Activated CD8-positive, alpha-beta T cell treated with anti-CD3 and anti-CD28 coated beads for 36 hours (primary cell): ENCODE results near the gene AURKAIP1. TPM values are rescaled to one million over a fixed set of nuclear protein-coding genes. Genes with fewer than 3 reads are reported as not detected.

Experiments used
- ATAC-seq: fragments of 200-7000 bp; cut with Tn5 transposase; one replicate; pipeline ENCODE4 v1.10.0; 2021; ENCODE audit warnings: mild to moderate bottlenecking, moderate library complexity
- CTCF ChIA-PET: fragments of 350-600 bp; sonication (Branson Sonifier 250); formaldehyde crosslinking; loops from one replicate; lab custom pipeline; 2021; ENCODE audit warnings: antibody characterized with exemption; lab: Charles Lee
- POLR2A ChIA-PET: fragments of 350-600 bp; sonication (Branson Sonifier 250); formaldehyde crosslinking; loops from one replicate; lab custom pipeline; 2021; ENCODE audit warnings: antibody characterized with exemption; lab: Charles Lee
- DNase-seq: peaks from one replicate; pipeline ENCODE4 v3.0.0-alpha.2; 2020
- H3K27ac Mint-ChIP-seq: one replicate; pipeline ENCODE4 v1.8.0; 2021; ENCODE audit warnings: mild to moderate bottlenecking, mixed read lengths
- H3K27me3 Mint-ChIP-seq: one replicate; pipeline ENCODE4 v1.8.0; 2021; ENCODE audit warnings: mixed read lengths
- H3K36me3 Mint-ChIP-seq: one replicate; pipeline ENCODE4 v1.8.0; 2021; ENCODE audit warnings: low read depth, mixed read lengths
- H3K4me1 Mint-ChIP-seq: one replicate; pipeline ENCODE4 v1.8.0; 2021; ENCODE audit warnings: low read depth, mixed read lengths
- H3K4me3 Mint-ChIP-seq: one replicate; pipeline ENCODE4 v1.8.0; 2021; ENCODE audit warnings: mild to moderate bottlenecking, moderate library complexity, mixed read lengths
- H3K9me3 Mint-ChIP-seq: one replicate; pipeline ENCODE4 v1.8.0; 2021; ENCODE audit warnings: mixed read lengths
- intact Hi-C: fragments of 100-400 bp; cut with micrococcal nuclease; formaldehyde crosslinking; loops from one replicate; pipeline ENCODE4 v1.10.0; 2022
- total RNA-seq, 2 experiments: library from RNA; stranded (reverse); gene quantifications; one replicate each; pipeline ENCODE4 v1.2.3, GENCODE V29; 2021
- TF ChIP-seq, protein P1 (sequence below): fragments of 200-600 bp; IDR thresholded peaks from one replicate; pipeline ENCODE4 v1.8.0; 2022; ENCODE audit warnings: antibody characterized with exemption, mild to moderate bottlenecking

The AURKAIP1 gene
- total RNA-seq, 2 experiments from 2014 or later, result 127 TPM

DNA sequence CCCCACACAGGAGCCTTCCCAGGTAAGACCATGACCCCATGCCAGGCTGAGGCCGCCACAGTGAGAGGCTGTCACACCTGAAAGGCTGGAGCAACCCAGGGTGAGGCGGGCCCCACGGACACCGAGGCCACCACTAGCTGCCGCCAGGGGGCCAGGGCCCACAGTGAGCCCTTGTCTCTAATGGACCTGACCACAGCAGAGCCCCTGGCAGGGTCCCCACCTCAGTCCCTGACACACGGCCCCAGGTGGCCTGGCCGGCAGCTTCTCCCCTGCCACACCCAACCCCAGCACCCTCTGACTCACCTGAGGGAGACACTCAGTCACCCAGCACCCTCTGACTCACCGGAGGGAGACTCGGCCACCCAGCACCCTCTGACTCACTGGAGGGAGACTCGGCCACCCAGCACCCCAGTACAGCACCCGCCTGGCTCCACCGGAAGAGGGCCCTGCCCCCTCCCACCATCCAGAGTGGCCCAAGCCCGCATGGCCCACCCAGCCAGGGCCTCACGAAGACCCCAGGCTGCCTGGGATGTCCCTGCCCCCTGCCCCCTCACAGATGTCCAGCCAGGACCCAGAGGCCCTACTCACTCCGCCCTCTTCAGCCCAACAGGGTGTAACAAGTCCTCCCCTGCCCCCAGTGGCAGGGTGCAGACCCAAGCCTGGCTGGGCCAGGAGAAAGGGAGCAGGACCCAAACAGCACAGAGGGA, 30.2 kb downstream of the AURKAIP1 start:
- Mint-ChIP-seq H3K9me3 (no peaks in the 10 kb centered on the region), H3K4me1 (peaks cover 22% of the 10 kb centered on the region), H3K4me3 (no peak overlapping the region), H3K36me3 (peaks cover 11% of the 10 kb centered on the region), H3K27me3 (no peaks in the 10 kb centered on the region), H3K27ac (no peak overlapping the region)
- CTCF ChIA-PET, result interaction anchor here (3.6 kb wide), 1 partner anchor 27 kb away, joined by 10 read pairs; no protein-coding TSS in a partner anchor
- intact Hi-C loops, result no loop called here
- POLR2A ChIA-PET, result interaction anchor here (1.3 to 1.6 kb wide), 3 partner anchors 19 to 73 kb away, joined by 3 to 4 read pairs (median 3); no protein-coding TSS in a partner anchor
- TF ChIP-seq, protein P1, sequence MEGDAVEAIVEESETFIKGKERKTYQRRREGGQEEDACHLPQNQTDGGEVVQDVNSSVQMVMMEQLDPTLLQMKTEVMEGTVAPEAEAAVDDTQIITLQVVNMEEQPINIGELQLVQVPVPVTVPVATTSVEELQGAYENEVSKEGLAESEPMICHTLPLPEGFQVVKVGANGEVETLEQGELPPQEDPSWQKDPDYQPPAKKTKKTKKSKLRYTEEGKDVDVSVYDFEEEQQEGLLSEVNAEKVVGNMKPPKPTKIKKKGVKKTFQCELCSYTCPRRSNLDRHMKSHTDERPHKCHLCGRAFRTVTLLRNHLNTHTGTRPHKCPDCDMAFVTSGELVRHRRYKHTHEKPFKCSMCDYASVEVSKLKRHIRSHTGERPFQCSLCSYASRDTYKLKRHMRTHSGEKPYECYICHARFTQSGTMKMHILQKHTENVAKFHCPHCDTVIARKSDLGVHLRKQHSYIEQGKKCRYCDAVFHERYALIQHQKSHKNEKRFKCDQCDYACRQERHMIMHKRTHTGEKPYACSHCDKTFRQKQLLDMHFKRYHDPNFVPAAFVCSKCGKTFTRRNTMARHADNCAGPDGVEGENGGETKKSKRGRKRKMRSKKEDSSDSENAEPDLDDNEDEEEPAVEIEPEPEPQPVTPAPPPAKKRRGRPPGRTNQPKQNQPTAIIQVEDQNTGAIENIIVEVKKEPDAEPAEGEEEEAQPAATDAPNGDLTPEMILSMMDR, result no peak
- ATAC-seq, result peak; percentile 50
- peak; percentile 73 for DNase-seq

DNA sequence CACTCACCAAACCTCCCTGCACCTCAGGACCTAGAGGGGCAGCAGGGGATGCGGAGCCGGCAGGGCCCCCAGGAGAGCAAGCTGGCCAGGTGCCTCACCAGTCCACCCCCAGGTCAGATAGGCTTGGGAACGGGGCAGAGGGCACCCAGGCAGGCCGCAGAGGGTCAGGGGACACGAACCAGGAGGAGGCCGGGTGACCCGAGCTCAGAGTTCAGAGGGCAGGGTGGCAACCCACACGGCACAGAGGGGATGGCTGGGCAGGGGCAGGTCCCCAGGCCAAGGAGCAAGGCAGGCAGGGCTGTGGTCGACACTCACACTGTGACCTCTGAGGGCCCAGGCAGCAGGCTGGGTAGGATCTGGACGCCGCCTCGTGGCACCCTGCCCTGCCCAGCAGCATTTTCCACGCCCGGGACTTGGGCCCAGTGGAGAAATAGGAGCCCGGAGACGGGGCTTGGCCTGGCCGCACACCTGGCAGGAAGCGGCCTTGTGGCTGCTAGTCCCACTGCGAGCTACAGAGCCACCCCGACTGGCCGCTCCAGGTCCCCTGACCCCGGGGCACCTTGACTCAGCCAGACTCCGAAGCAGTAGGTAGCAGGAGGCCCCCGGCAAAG, 31.1 kb downstream of the AURKAIP1 start:
- Mint-ChIP-seq H3K4me1 (peaks cover 22% of the 10 kb centered on the region), H3K27me3 (no peaks in the 10 kb centered on the region), H3K9me3 (no peaks in the 10 kb centered on the region), H3K27ac (no peak overlapping the region), H3K4me3 (no peak overlapping the region), H3K36me3 (peaks cover 14% of the 10 kb centered on the region)
- CTCF ChIA-PET, result interaction anchor here (3.6 kb wide), 1 partner anchor 28 kb away, joined by 10 read pairs; no protein-coding TSS in a partner anchor
- intact Hi-C loops, result no loop called here
- TF ChIP-seq, protein P1, result no peak
- no peak for ATAC-seq
- no peak for DNase-seq
- POLR2A ChIA-PET, result interaction anchor here (1.6 kb wide), 1 partner anchor 19 kb away, joined by 4 read pairs; no protein-coding TSS in a partner anchor

DNA sequence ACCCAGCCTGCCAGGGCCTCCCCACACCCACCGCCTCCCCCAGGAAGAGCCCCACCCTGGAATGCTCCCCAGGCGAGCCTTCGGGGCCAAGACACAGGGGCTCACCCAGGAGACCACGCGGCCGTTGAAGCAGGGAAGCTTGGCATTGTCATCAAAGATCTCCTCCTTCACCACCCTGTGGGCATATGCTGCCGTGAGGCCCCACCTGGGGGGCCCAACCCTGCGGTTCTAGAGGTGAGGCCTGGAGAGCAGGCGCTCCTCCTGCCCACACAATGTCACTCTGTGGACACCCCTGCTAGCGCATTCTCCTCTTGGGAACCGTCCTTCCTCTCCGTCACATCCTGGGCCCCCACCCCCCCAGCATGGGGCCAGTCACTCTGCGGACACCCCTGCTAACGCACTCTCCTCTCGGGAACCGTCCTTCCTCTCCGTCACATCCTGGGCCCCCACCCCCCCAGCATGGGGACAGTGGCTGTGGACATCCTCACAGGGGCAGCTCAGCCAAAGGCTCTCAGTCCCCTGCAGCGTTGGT, 32.4 kb downstream of the AURKAIP1 start:
- Mint-ChIP-seq H3K9me3 (no peaks in the 10 kb centered on the region), H3K4me3 (no peak overlapping the region)

GRCh38 chr1:1342061-1342562, 32.9 kb downstream of the AURKAIP1 start:
- ChIA-PET POLR2A (no interaction called here), CTCF (interaction anchor here (1.2 kb wide), 1 partner anchor 30 kb away, joined by 3 read pairs; no protein-coding TSS in a partner anchor)
- TF ChIP-seq, protein P1, result no peak
- Mint-ChIP-seq H3K36me3 (peaks cover 16% of the 10 kb centered on the region), H3K4me3 (no peak overlapping the region), H3K27me3 (no peaks in the 10 kb centered on the region), H3K27ac (no peak overlapping the region), H3K9me3 (no peaks in the 10 kb centered on the region), H3K4me1 (peaks cover 16% of the 10 kb centered on the region)
- DNase-seq (no peak), ATAC-seq (no peak)
- intact Hi-C loops, result no loop called here

More for the DNA sequence above, 32.4 kb downstream of the AURKAIP1 start:
- DNase-seq (no peak), ATAC-seq (no peak)
- Mint-ChIP-seq H3K4me1 (peaks cover 21% of the 10 kb centered on the region), H3K36me3 (peaks cover 14% of the 10 kb centered on the region), H3K27ac (no peak overlapping the region), H3K27me3 (no peaks in the 10 kb centered on the region)
- TF ChIP-seq, protein P1, result no peak
- CTCF ChIA-PET, result interaction anchor here (1.2 to 3.6 kb wide), 2 partner anchors 29 kb away, joined by 3 to 10 read pairs; no protein-coding TSS in a partner anchor
- intact Hi-C loops, result no loop called here
- POLR2A ChIA-PET, result no interaction called here
